Stimulated activated CD8-positive, alpha-beta memory T cell treated with anti-CD3 and anti-CD28 coated beads, Interleukin-4, amount 100 ng/mL, for 1 hour (primary cell): ENCODE measurements around the gene BMAL1.
A peak's percentile ranks its signal among the peaks of the same experiment; 100 is the strongest.

Experiments
- DNase-seq, 2 donors: peaks; one replicate each; pipeline ENCODE4 v3.0.0-alpha.2; 2020; ENCODE audit warnings: low read depth in 2 of 2, low spot score in 1 of 2

The BMAL1 gene

GRCh38 chr11:13260963-13261588 is 16.5 kb upstream of the BMAL1 start:
- no peak for DNase-seq

GRCh38 chr11:13261591-13262061 is 16.0 kb upstream of the BMAL1 start:
- DNase-seq = no peak

GRCh38 chr11:13262096-13262495 is 15.5 kb upstream of the BMAL1 start:
- no peak for DNase-seq

GRCh38 chr11:13268791-13269190 is 8.8 kb upstream of the BMAL1 start:
- no peak for DNase-seq

GRCh38 chr11:13269775-13270174 is 7.8 kb upstream of the BMAL1 start:
- DNase-seq = no peak

GRCh38 chr11:13271060-13271693 is 6.4 kb upstream of the BMAL1 start:
- no peak for DNase-seq

- no peak for DNase-seq
Observed at GRCh38 chr11:13276454-13276831, 1.1 kb upstream of the BMAL1 start.

- DNase-seq = peak; percentile 87 to 94
Observed at GRCh38 chr11:13276832-13277767, 490 bp upstream of the BMAL1 start.

- DNase-seq = no peak
Observed at GRCh38 chr11:13278609-13279486, 1.3 kb downstream of the BMAL1 start.

GRCh38 chr11:13279487-13279834 is 1.9 kb downstream of the BMAL1 start:
- DNase-seq = no peak

GRCh38 chr11:13280092-13280722 is 2.6 kb downstream of the BMAL1 start:
- DNase-seq = no peak

- no peak for DNase-seq
Observed at GRCh38 chr11:13280777-13281176, 3.2 kb downstream of the BMAL1 start.

- no peak for DNase-seq
Observed at GRCh38 chr11:13283636-13284035, 6.0 kb downstream of the BMAL1 start.

- DNase-seq = no peak
Observed at GRCh38 chr11:13284776-13285588, 7.4 kb downstream of the BMAL1 start.

GRCh38 chr11:13286279-13286821 is 8.8 kb downstream of the BMAL1 start:
- DNase-seq = no peak

GRCh38 chr11:13287036-13287435 is 9.4 kb downstream of the BMAL1 start:
- no peak for DNase-seq

- DNase-seq = no peak
Observed at GRCh38 chr11:13287681-13288080, 10.1 kb downstream of the BMAL1 start.

GRCh38 chr11:13288375-13289029 is 10.9 kb downstream of the BMAL1 start:
- no peak for DNase-seq

GRCh38 chr11:13289081-13289480 is 11.5 kb downstream of the BMAL1 start:
- DNase-seq = no peak
